Left kidney (tissue), 2 donors: ENCODE measurements around the gene RFXAP. TPM values are rescaled to one million over a fixed set of nuclear protein-coding genes. Genes with fewer than 3 reads are reported as not detected.

Experiments
- DNase-seq: peaks from one replicate; pipeline ENCODE4 v3.0.0-alpha.2; 2013
- polyA plus RNA-seq: library from polyadenylated mRNA; unstranded; fragments of 120-200 nt; gene quantifications from one replicate; pipeline ENCODE4 v1.2.1, GENCODE V29; 2013; ENCODE audit not compliant: insufficient read length

The RFXAP gene
- polyA plus RNA-seq, 1 donor = 18.5 TPM

GRCh38 chr13:36814465-36814864 is 4.6 kb upstream of the RFXAP start:
- peak; percentile 54 for DNase-seq

GRCh38 chr13:36815062-36815461 is 4.0 kb upstream of the RFXAP start:
- DNase-seq = no peak

- no peak for DNase-seq
Observed at GRCh38 chr13:36817996-36818803, 822 bp upstream of the RFXAP start.

GRCh38 chr13:36819739-36820090 is 693 bp downstream of the RFXAP start:
- DNase-seq = peak; percentile 19

DNA sequence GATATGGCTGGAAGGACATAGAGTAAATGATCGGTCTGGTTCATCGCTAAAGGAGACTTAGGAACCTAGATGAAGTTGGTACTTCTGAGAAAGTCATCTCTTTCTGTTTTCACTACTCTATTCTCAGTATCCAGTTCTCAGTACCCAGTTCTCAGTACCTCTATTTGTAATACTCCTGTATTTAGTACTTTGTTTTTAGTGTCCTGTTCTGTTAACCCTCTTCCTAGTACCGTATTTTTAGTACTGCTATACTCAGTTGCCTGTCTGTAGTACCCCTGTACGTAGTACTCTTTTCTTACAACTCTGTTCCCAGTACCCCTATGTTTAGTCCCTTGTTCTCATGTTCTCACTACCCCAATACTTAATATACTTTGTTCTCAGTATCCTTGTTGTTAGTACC is 1.2 kb downstream of the RFXAP start:
- no peak for DNase-seq

- DNase-seq = no peak
Observed at GRCh38 chr13:36822785-36823184, 3.8 kb downstream of the RFXAP start.

DNA sequence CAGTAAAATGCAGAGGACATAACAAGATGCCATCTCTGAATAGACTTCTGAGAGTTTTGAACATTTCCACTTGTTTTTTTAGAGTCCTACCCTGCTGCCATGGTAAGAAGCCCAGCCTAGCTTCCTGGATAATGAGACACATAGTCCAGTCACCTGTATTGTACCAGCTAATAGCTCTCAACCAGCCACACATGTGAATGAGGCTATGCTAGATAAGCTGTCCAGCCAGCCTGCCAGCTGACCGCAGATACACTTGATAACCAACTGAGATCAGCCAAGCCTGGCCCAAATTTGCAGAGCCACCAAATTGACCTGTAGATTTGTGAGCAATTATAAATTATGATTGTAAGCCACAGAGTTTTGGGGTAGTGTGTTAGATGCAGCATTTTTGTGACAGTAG is 10.7 kb downstream of the RFXAP start:
- no peak for DNase-seq

- no peak for DNase-seq
Observed at GRCh38 chr13:36831291-36831690, 12.3 kb downstream of the RFXAP start.

DNA sequence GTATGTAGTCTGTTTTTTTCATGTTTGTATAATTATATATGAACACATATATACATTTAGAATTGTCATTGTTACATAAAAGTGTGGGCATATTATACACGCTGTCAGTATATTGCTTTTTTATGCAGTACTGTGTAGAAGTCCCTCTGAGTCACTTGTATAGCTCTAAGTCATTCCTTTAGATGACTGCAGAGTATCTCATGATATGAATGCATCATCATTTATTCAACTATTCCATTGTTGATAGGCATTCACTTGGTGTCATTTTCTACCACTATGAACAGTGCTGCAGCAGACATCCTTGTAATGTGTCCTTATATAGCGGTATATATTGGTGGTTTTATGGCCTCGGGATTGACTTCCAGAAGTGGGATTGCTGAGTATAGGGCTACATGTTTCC is 15.3 kb downstream of the RFXAP start:
- DNase-seq = no peak

DNA sequence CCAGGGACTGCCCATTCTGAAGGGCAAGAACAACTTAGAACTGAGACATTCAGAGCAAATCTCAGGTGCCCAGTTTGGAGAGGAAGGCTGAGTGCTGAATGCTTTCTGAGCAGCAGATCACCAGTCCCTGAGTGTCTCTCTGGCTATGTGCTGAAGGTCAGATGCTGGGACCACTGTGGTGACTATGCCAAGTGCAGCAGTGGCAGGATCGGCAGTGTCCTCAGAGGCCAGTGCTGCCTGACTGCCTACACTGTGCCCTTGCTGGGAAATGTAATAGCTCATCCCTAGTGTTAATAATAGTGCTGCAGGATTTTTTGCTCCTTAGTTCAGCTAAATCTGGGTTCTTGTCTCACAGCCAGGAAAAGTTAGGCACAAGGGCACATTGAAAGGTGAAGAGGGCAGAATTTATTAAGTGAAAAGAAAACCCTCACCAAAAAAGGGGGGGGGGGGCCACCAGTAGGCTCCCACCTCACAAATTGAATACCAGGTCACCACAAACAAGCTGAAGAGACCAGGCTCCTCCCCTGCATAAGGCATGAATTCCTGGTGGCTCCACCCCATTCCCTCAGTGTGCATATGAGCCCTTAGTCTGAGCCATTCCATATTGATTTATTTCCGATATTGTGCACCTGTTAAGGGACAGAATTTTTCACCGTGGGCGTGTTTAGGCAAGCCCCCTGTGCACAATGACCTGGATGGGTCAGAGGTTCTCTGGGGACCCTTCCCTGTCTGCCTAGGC is 18.5 kb downstream of the RFXAP start:
- DNase-seq = no peak

GRCh38 chr13:36839281-36839680 is 20.3 kb downstream of the RFXAP start:
- DNase-seq = no peak

DNA sequence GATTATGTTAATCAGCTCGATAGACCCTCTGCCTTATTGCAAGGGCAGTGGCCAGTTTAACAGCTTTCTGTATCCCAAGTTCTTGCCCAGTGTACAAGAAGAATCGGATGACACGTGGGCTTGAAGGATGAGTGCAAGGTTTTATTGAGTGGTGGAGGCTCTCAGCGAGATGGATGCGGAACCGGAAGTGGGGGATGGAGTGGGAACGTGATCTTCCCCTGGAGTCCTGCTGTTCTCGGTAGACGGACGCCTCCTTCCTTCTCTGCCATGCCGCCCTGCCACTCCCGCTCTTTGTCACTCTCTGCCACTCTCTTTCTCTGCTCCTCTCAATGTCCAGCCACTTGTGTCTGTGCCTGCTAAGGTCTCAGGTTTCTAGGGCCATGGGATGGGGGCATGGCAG is 21.0 kb downstream of the RFXAP start:
- DNase-seq = no peak

DNA sequence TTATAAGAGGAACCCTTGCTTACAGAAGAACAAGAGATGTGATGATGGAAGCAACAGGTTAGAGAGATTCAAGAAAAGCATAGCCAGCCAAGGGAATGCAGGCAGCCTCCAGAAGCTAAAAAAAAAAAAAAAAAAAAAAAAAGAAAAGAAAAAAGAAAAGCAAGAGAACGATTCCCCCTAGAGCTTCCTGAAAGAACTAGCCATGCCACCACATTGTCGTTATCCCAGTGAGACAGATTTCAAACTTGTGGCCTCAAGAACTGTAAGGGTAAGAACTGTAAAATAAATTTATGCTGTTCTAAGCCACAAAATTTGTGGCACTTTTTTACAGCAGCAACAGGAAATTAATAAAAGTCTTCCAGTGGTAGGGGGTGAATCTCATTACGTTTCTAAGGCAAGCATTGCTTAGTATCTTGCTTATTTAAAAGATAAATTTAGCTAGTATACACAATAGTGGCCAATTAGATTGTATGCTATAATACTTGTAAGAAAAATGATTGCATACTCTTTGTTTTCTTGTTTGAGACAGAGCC is 21.8 kb downstream of the RFXAP start:
- no peak for DNase-seq

- DNase-seq = no peak
Observed at GRCh38 chr13:36841391-36841790, 22.4 kb downstream of the RFXAP start.

GRCh38 chr13:36847606-36848005 is 28.6 kb downstream of the RFXAP start:
- no peak for DNase-seq

- no peak for DNase-seq
Observed at GRCh38 chr13:36848199-36848982, 29.4 kb downstream of the RFXAP start.

DNA sequence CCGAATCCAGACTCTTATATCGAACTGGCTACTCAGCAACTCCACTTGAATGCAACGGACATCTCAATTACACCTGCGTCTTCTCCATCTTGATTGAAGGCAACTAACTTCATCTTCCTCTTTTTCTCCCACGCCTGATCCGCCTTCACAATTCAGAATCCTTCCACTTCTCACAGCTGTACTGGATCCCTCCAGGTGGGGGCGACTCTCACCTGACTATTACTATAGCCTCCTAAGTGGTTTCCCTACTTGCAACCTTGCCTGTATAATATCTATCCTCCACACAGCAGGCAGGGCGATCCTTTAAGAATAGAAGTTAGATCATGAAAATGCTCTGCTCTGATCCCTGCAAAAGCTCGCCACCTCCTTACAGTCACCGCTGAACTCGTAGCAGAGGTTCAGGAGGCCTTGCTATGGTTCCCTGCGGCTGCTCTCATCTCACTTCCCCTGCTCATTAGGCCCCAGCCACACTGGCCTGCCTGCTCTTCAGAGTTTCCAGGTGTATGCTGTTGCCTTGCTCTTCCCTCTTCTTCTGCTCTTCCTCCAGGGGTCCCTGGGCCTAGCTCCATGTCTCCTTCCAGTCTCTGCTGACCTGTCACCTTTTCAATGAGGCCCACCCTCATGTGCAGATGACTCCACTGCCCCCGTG is 31.9 kb downstream of the RFXAP start:
- DNase-seq = no peak

- DNase-seq = no peak
Observed at GRCh38 chr13:36857253-36857652, 38.2 kb downstream of the RFXAP start.

DNA sequence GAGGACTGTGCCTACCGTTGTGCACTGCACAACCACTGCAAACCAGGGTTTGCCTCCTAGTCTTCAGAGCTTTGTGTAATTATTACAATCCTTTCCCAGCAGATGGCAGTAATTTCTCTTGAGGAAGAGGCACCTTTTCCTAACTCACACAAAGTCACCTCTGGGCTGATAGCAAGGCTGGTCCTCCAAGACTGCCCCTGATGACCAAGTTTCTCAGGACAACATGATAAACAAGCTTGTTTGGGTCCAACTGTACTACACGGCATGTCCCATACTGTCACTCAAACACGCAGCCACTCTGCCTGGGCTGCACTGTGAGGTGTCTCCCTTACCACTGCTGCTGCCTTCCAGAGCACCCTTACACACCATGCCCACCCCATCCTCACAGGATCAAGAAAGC is 39.3 kb downstream of the RFXAP start:
- DNase-seq = peak; percentile 68

- DNase-seq = no peak
Observed at GRCh38 chr13:36859259-36859658, 40.2 kb downstream of the RFXAP start.

GRCh38 chr13:36862002-36862685 is 43.1 kb downstream of the RFXAP start:
- DNase-seq = no peak

GRCh38 chr13:36862722-36863121 is 43.7 kb downstream of the RFXAP start:
- no peak for DNase-seq
